Fibroblast of lung (primary cell): ENCODE data around the gene TBC1D2B. TPM values are rescaled to one million over a fixed set of nuclear protein-coding genes. Genes with fewer than 3 reads are reported as not detected.

Experiments used
- DNase-seq, 2 donors: peaks; one replicate each; pipeline versions ENCODE4 v3.0.0 to v3.0.0-alpha.2; 2010; ENCODE audit warnings: low read depth in 2 of 2
- H2AFZ ChIP-seq: 2 replicates; pipeline ENCODE4 v1.5.1; 2012; ENCODE audit warnings: low read length, control low read depth, inconsistent platforms
- H3K27ac ChIP-seq: 2 replicates; pipeline ENCODE4 v1.5.1; 2011; ENCODE audit warnings: low read length, control low read depth; ENCODE audit not compliant: insufficient read depth
- H3K27me3 ChIP-seq: 2 replicates; pipeline ENCODE4 v1.5.1; 2011; ENCODE audit warnings: mild to moderate bottlenecking, low read length; ENCODE audit not compliant: control insufficient read depth, insufficient read depth
- H3K36me3 ChIP-seq: 2 replicates; pipeline ENCODE4 v1.5.1; 2011; ENCODE audit warnings: low read length; ENCODE audit not compliant: control insufficient read depth, insufficient read depth
- H3K4me1 ChIP-seq: 2 replicates; pipeline ENCODE4 v1.5.1; 2011; ENCODE audit warnings: low read length; ENCODE audit not compliant: control insufficient read depth, insufficient read depth; ENCODE audit errors: extremely low read depth
- H3K4me2 ChIP-seq: 2 replicates; pipeline ENCODE4 v1.5.1; 2011; ENCODE audit warnings: low read length, control low read depth; ENCODE audit not compliant: insufficient read depth; ENCODE audit errors: extremely low read depth
- H3K4me3 ChIP-seq, 4 experiments: fragments of 200-600 bp in 1 of 4; sonication (generic) in 1 of 4; replicated peaks in 1 of 4; 2 replicates each; pipeline ENCODE4 v1.5.1; 2011 to 2016; ENCODE audit warnings: low read length in 4 of 4, low read depth in 3 of 4, mild to moderate bottlenecking in 3 of 4, control low read depth in 2 of 4, inconsistent platforms in 1 of 4, mixed read lengths in 1 of 4; ENCODE audit not compliant: insufficient read depth in 1 of 4; ENCODE audit errors: control extremely low read depth in 1 of 4
- H3K79me2 ChIP-seq: 2 replicates; pipeline ENCODE4 v1.5.1; 2012; ENCODE audit warnings: mild to moderate bottlenecking, low read length, inconsistent platforms; ENCODE audit not compliant: control insufficient read depth, insufficient read depth
- H3K9ac ChIP-seq: 2 replicates; pipeline ENCODE4 v1.5.1; 2011; ENCODE audit warnings: mild to moderate bottlenecking, low read length, control low read depth; ENCODE audit not compliant: insufficient read depth
- H3K9me3 ChIP-seq: 2 replicates; pipeline ENCODE4 v1.5.1; 2012; ENCODE audit warnings: low read depth, low read length; ENCODE audit not compliant: control insufficient read depth, insufficient read depth
- H4K20me1 ChIP-seq: 2 replicates; pipeline ENCODE4 v1.5.1; 2011; ENCODE audit warnings: low read length; ENCODE audit not compliant: control insufficient read depth, insufficient read depth; ENCODE audit errors: extremely low read depth
- EZH2 ChIP-seq: IDR thresholded peaks from 2 replicates; pipeline ENCODE4 v1.5.1; 2012; ENCODE audit warnings: low read length, control low read depth, mild to moderate bottlenecking; ENCODE audit errors: missing control alignments
- polyA plus RNA-seq, 2 donors: library from polyadenylated mRNA; depleted of rRNA in 1 of 2; stranded (reverse) in 1 of 2; unstranded in 1 of 2; fragments of >200 nt; gene quantifications; 2 replicates each; pipeline ENCODE4 v1.2.1, GENCODE V29; 2011 to 2012; ENCODE audit warnings: missing spikeins in 1 of 2
- total RNA-seq: library from RNA; depleted of rRNA; stranded (reverse); fragments of >200 nt; gene quantifications from 2 replicates; pipeline ENCODE4 v1.2.1, GENCODE V29; 2014
- TF ChIP-seq, protein P1 (sequence below), 2 donors: IDR thresholded peaks in 1 of 2; conservative IDR thresholded peaks in 1 of 2; 1 replicate in 1 of 2; 2 replicates in 1 of 2; pipeline ENCODE4 v1.5.1; 2011 to 2012; ENCODE audit warnings: low read length in 2 of 2, control low read depth in 1 of 2, inconsistent platforms in 1 of 2, low read depth in 1 of 2, mild to moderate bottlenecking in 1 of 2

TBC1D2B gene
- total and polyA plus RNA-seq, 2 donors (not counting 1 experiment from before 2014, with no cell fraction given) = 49.4 to 73.3 TPM

DNA sequence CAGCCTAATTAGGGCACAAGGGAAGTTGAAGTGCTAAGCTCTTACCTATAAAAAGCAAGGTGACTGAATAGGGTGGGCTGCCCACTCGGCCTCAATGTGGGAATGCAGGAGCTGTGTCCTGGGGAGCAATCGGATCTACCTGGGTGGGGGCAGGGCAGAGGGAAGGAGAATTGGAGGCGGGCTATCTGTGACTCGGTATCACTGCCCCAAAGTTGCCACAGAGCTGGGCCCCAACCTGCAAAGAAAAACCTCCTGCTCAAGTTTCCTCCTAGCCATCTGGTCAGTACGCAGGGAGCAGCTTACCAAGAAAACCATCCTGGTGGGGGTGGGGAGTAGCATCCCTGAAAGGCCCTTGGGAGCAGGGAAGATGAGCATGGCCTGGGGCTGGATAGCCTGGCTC is 43.0 kb upstream of the TBC1D2B start:
- no peak overlapping the region for H3K9ac ChIP-seq
- no peaks in the 10 kb centered on the region for H3K36me3 ChIP-seq
- H3K27me3 ChIP-seq = peaks cover 3% of the 10 kb centered on the region
- H3K79me2 ChIP-seq = no peaks in the 10 kb centered on the region
- no peaks in the 10 kb centered on the region for H3K9me3 ChIP-seq
- H3K27ac ChIP-seq = no peak overlapping the region
- no peak for DNase-seq
- no peak overlapping the region for H2AFZ ChIP-seq
- TF ChIP-seq, protein P1, sequence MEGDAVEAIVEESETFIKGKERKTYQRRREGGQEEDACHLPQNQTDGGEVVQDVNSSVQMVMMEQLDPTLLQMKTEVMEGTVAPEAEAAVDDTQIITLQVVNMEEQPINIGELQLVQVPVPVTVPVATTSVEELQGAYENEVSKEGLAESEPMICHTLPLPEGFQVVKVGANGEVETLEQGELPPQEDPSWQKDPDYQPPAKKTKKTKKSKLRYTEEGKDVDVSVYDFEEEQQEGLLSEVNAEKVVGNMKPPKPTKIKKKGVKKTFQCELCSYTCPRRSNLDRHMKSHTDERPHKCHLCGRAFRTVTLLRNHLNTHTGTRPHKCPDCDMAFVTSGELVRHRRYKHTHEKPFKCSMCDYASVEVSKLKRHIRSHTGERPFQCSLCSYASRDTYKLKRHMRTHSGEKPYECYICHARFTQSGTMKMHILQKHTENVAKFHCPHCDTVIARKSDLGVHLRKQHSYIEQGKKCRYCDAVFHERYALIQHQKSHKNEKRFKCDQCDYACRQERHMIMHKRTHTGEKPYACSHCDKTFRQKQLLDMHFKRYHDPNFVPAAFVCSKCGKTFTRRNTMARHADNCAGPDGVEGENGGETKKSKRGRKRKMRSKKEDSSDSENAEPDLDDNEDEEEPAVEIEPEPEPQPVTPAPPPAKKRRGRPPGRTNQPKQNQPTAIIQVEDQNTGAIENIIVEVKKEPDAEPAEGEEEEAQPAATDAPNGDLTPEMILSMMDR (conservative IDR thresholded peaks at IDR 0.05 in 1 of 2, IDR thresholded peaks at IDR 0.05 in 1 of 2; ENCODE audit: low read depth in 1 of 2, low read length in 2 of 2) = no peak
- H3K4me2 ChIP-seq = no peak overlapping the region
- H4K20me1 ChIP-seq = no peaks in the 10 kb centered on the region
- H3K4me3 ChIP-seq = no peak overlapping the region
- no peaks in the 10 kb centered on the region for H3K4me1 ChIP-seq

DNA sequence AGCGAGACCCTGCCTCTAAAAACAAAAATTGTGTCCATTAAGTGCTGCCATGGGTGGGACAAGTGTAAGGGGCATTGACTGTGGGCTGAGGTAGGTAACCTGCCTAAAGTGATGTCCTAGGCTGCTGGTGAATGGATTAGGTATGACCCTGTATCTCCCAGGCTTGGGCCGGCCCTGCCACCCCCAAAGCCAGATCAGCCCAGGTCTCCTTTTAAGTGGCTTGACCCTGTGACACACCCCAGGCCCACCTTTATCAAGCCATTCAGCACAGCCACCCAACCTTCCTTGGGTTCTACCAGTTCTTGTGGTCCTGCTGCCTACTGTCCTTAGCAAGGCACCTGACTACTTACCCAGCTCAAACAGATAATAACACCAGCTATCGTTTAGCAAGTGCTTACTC is 35.0 kb upstream of the TBC1D2B start:
- no peak overlapping the region for H3K27ac ChIP-seq
- TF ChIP-seq, protein P1 (conservative IDR thresholded peaks at IDR 0.05 in 1 of 2, IDR thresholded peaks at IDR 0.05 in 1 of 2; ENCODE audit: low read depth in 1 of 2, low read length in 2 of 2) = no peak
- no peak for TF ChIP-seq EZH2
- H3K79me2 ChIP-seq = no peaks in the 10 kb centered on the region
- no peaks in the 10 kb centered on the region for H4K20me1 ChIP-seq
- no peak overlapping the region for H3K4me3 ChIP-seq
- no peak overlapping the region for H3K4me2 ChIP-seq
- no peaks in the 10 kb centered on the region for H3K36me3 ChIP-seq
- H3K27me3 ChIP-seq = peaks cover 3% of the 10 kb centered on the region
- H3K4me1 ChIP-seq = no peaks in the 10 kb centered on the region
- DNase-seq = no peak
- H3K9me3 ChIP-seq = no peaks in the 10 kb centered on the region
- no peak overlapping the region for H3K9ac ChIP-seq
- H2AFZ ChIP-seq = no peak overlapping the region

DNA sequence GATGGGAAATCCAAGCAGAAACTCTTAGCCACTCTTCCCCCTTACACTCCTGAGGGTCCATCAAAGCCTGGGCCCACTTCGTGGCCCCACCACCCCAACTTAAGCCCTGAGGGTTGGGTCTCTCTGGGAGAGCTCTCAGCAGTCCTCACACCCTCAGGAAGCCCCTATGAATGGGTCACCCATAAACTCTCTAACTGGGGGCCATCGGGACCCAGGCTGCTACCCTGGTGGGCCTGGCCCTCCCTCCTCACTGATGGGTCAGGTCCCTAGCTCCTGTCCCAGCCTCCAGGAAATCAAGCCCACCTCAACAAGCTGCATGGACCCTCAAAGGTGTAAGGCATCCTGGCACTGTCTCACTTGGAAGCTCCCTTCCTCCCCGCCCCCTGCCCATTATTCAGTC is 34.3 kb upstream of the TBC1D2B start:
- no peak overlapping the region for H3K27ac ChIP-seq
- TF ChIP-seq, protein P1 (conservative IDR thresholded peaks at IDR 0.05 in 1 of 2, IDR thresholded peaks at IDR 0.05 in 1 of 2; ENCODE audit: low read depth in 1 of 2, low read length in 2 of 2) = no peak
- TF ChIP-seq EZH2 = no peak
- no peak for DNase-seq
- no peaks in the 10 kb centered on the region for H3K4me1 ChIP-seq
- no peaks in the 10 kb centered on the region for H3K36me3 ChIP-seq
- no peak overlapping the region for H3K4me2 ChIP-seq
- H3K9me3 ChIP-seq = no peaks in the 10 kb centered on the region
- no peaks in the 10 kb centered on the region for H3K79me2 ChIP-seq
- no peak overlapping the region for H2AFZ ChIP-seq
- no peaks in the 10 kb centered on the region for H4K20me1 ChIP-seq
- H3K9ac ChIP-seq = no peak overlapping the region
- no peak overlapping the region for H3K4me3 ChIP-seq
- H3K27me3 ChIP-seq = peaks cover 3% of the 10 kb centered on the region
